HS-27A (cell line): ENCODE data around the gene AGK.
"Not testable (repeated sequence)": the region's sequence is repeated elsewhere in the genome, so short reads cannot be mapped to it uniquely, and the experiment has no call there.

Experiments
- DNase-seq: peaks from one replicate; pipeline ENCODE4 v3.0.0-alpha.2; 2012; ENCODE audit warnings: low read depth, missing footprints

The AGK gene

DNA sequence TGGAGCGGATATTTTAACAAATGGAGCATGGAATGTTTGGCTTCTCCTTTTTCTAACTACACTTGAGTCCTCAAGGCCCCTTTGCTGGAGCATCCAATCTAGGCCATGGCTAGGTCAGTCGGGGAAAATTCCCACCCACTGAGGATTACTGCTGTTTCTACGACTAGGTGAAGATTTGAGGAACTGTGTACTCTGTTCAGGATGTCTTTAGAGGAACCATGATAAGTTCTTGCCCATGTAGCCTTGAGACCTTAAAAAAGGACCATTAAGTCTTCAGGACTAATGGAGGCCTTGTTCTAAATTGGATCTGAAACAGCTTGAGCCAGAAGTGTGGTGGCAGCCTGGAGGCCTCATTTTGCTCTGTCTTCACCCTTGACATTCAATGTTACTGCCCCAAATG is 6.2 kb downstream of the AGK start:
- no peak for DNase-seq

DNA sequence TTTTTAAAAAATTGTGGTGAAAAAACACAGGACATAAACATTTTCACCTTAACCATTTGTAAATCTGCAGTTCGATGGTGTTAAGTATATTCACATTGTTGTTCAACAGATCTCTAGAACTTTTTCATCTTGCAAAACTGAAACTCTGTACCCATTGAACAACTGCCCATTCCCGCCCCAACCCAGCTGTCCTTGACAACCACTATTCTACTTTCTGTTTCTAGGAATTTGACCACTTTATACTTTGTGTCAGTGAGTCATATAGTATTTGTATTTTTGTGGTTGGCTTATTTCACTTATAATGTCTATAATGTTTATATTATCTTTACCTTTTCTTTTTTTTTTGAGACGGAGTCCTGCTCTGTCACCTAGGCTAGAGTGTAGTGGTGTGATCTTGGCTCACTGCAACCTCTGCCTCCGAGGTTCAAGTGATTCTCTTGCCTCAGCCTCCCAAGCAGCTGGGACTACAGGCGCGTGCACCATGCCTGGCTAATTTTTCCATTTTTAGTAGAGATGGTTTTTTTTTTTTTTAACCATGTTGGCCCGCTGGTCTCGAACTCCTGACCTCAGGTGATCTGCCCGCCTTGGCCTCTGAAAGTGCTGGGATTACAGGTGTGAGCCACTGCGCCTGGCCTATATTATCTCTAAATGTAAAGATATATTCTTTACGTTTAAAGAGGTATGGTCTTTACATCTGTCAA is 6.8 kb downstream of the AGK start:
- not testable (repeated sequence) for DNase-seq

DNA sequence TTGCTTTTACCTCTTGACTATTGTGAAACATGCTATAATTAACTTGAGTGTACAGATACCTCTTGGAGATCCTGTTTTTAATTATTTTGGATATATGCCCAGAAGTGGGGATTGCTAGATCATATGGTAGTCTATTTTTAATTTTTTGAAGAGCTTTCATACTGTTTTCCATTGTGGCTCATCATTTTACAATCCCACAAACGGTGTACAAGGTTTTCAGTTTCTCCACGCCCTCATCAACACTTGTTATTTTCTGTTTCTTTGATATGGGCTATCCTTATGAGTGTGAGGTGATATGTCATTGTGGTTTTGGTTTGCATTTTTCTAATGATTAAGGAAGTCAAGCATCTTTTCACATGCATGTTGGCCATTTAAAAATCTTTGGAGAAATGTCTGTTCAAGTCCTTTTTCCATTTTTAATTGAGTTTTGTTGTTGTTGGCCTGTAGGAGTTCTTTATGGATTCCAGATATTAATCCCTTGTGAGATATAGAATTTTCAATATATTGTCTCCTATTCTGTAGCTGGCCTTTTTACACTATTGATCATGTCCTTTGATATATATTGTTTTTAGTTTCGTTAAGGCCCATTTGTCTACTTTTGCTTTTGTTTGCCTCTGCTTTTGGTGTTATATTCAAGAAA is 7.5 kb downstream of the AGK start:
- no peak for DNase-seq

DNA sequence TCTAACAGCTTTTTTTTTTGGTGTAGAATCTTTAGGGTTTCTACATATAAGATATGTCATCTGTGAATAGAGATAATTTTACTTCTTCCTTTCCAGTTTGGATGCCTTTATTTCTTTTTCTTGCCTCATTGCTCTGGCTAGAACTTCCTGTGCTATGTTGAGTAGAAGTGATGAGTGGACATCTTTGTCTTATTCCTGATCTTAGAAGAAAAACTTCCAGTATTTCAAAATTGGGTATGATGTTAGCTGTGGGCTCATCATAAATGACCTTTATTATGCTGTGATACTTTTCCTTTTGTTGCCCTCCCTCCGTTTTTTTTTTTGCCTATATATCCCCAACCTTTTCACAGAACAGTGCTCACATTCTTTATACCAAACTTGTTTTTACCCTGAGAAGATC is 8.8 kb downstream of the AGK start:
- no peak for DNase-seq

DNA sequence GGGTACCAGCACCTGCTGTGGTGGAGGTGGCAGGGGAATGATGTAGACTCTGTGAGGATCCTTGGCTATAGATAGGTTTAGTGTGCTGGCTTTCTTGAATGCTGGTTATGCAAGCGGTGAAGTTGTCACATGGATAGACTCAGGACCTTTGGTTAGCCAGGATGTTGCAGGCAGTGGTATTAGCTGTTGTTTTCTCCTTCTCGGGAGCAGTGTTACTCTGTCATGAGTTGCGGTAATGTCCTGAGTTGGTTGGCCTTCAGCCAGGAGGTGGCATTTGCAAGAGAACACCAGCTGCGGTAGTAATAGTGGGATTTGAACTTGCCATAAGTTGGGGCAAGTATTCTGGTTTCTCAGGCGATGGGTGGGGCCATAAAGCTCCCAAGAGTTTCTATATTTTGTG is 10.8 kb downstream of the AGK start:
- no peak for DNase-seq

DNA sequence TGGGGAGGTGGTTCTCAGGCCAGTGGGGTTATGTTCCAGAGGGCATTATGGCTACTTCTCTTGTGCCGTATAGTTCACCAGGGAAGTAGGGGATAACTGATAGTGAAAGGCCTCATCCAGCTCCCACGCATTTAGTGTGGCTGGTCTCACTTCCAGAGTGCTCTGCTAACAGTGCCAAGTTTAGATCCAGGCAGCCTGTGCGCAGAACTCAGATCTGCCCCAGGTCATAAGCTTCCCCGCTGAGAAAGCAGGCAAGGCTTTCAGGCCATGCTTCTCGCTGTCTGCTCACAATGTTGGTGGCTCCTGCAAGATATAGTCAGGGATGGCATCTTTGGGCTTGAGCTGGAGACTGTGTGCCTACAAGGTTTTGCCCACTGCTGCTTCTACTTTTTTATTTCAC is 11.3 kb downstream of the AGK start:
- no peak for DNase-seq

DNA sequence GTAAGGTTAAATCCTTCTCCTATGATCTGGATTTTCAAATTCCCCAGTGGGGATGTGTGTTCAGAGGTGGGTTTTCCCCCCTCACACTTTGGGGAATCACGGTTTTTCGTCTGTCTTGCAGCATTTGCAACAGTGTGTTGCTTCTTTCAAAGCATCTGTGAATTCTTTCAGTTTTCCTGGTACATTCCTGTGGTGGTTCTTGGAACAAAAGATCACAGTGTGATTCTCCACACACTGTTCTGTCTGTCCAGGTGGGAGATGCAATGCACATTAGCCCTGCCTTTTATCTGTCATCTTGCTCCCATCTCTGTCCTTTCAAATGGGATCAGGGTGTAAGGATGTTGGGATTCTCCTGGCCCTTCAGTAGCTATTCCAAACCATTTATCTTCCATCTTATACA is 11.8 kb downstream of the AGK start:
- DNase-seq, result no peak

DNA sequence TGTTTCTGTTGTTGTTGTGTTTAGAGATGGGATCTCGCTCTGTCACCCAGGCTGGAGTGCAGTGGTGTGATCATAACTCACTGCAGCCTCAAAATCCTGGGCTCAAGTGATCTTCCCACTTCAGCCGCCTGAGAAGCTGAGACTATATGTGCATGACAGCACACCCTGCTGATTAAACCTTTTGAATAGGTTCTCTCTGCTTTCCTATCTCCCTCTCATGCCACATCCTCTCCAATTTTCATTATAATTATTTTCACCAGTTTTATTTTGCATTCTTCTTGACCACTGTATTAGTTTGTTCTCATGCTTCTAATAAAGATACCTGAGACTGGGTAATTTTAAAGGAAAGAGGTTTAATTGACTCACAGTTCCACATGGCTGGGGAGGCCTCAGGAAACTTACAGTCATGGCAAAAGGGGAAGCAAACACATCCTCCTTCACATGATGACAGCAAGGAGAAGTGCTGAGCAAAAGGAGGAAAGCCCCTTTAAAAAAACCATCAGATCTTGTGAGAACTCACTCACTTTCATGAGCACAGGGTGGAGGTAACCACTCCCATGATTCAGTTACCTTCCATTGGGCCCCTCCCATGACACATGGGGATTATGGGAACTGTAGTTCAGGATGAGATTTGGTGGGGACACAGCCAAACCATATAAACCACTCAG is 12.9 kb downstream of the AGK start:
- DNase-seq, result no peak

DNA sequence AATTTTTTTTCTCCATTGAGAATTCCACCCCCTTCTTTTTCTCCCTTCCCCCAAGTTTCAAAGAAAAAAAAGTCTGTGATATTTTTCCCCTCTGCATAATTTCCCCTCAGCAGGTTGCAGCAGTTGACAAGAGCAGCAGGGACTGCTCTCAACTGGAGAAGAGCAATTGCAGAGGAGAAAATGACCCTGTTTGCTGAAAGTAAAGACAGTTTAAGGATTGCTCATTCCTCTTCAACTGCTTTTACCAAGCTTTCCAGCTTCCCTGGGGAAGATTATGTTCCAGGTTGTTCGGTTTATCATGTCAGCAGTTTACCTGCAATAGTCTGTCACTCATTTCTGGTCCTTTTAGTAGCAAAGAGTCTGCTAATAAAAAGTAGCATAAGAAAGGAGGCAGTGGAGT is 16.2 kb downstream of the AGK start:
- DNase-seq, result no peak

GRCh38 chr7:141568227-141568626 is 17.0 kb downstream of the AGK start:
- DNase-seq, result no peak

- no peak for DNase-seq
These were observed 19.8 kb downstream of the AGK start for GRCh38 chr7:141571059-141571458.

GRCh38 chr7:141572175-141572574 is 21.0 kb downstream of the AGK start:
- no peak for DNase-seq

DNA sequence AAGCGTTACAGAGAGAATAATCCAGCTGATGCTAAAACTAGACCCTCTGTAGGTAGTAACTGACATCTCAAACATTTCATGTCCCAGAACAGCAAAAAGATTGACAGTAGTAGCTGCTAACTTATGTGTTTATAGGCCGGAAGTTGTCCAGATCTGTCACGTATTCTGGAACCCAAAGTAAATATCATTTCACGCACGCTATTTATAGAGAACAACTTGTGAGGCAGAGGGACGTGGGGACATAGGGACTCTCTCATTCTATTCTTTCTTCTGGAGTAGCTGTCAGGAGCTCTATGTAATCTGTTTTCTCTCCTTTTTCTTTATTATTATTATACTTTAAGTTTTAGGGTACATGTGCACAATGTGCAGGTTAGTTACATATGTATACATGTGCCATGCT is 22.3 kb downstream of the AGK start:
- DNase-seq, result no peak

GRCh38 chr7:141575164-141575563 is 24.0 kb downstream of the AGK start:
- no peak for DNase-seq

- DNase-seq, result no peak
These were observed 24.6 kb downstream of the AGK start for GRCh38 chr7:141575654-141576448.

- DNase-seq, result no peak
These were observed 26.0 kb downstream of the AGK start for GRCh38 chr7:141577043-141577839.

- not testable (repeated sequence) for DNase-seq
These were observed 28.7 kb downstream of the AGK start for GRCh38 chr7:141579953-141580352.

DNA sequence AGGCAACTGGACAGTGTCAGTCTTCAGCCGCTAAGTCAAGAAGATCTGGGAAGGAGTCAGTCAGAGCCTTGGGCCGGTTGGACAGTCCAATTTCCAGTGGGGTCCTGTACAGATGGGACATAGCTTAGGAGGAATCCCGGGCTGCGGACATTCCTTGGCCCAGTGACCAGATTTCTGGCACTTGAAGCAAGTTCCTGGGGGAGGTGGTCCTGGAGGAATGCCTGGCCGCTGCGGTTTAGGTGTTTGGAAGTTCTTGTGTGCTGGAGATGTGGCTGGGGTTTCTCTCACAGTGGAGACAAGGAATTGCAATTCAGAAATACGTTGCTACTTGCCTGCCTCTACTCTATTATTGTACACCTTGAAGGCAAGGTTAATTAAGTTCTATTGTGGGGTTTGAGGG is 30.9 kb downstream of the AGK start:
- DNase-seq, result not testable (repeated sequence)

DNA sequence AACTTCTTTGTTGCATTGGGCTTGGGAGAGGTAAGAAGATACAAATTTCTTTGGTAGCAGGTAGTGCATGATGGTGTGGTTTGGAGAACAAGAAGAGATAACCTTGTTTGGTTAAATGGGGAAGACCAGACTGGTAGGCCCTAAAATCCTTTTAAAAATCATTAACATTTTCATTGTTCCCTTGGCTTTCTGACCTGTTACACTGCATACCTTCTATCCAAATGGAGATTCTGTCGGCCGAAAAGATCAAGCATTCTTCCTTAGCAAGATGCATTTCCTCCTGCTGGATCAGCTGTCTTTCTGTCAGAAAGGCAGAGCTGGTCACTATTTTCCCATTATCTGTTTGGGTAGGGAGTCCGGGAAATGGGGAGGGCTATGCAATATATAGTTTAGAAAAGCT is 33.7 kb downstream of the AGK start:
- no peak for DNase-seq

DNA sequence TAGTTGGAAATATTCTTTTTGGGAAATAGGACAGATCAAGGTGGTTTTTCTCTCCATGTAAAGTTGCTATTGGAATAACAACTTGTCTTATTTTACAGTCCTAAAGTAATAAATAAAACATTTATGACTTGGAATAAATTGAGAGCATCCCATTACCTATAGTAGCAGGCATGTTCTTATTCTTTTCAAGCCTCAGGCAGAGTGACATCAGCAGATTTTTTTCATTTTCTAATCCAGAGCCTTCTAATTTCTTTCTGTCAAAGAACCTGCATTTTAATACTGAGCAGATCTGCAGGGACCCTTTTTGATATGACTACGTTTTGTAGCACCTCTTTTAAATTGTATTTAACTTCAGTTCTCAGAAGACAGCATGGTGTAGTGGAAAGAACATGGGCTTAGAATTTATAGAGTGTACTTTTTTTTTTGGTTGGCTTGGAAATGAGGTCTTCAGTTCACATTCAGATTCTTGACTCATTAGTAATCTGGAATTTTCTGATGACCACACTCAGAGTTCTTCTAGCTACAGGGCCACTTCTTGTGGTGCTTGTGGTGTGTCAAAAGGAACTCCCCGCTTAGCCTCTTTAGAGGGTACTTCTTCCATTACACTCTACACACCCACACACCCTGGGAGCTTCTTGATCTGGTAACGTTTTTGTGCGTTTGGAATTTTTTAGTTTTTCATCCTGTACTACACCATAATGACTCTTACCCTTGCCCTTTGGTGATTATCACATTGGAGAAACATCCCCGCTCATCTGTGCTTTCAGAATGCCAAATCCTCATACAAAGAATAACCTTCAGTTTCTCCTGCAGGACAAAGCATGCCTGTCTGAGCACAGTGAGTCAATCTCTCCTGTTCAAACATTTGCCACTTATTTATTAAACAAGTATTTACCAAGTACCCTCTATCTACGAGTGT is 34.6 kb downstream of the AGK start:
- DNase-seq, result peak; percentile 62

DNA sequence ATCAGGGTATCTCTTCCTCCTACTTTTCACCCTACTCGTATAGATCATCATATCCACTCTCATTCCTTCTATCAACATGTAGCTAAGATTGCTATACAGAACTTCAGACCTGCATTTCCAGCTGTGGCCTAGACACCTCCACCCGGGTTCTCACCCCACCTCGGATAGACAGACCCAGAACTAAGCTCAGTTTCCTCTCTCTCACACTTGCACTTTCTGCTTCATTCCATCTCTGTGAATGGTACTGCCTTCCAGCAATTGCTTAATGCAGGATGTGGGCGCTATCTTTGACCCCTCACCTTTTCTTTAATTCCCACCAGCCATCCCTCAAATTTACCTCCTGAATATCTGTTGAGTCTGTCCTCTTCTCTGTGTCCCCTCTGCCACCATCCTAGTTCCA is 35.7 kb downstream of the AGK start:
- no peak for DNase-seq
